ACC112 (cell line): Measurements from ENCODE around the gene ACADSB.

Experiments
- H2AFZ ChIP-seq: fragments of 200-600 bp; sonication (generic); one replicate; pipeline ENCODE4 v1.6.0; 2017; ENCODE audit warnings: antibody characterized with exemption, low read length; ENCODE audit not compliant: unreplicated experiment
- H3K27ac ChIP-seq: fragments of 200-600 bp; sonication (generic); 2 replicates; pipeline ENCODE4 v1.5.1; 2014; ENCODE audit warnings: low read depth, mild to moderate bottlenecking, antibody characterized with exemption, low read length, moderate library complexity
- H3K27me3 ChIP-seq: fragments of 200-600 bp; sonication (generic); 2 replicates; pipeline ENCODE4 v1.6.1; 2014; ENCODE audit warnings: mild to moderate bottlenecking, antibody characterized with exemption, low read length, moderate library complexity, mixed read lengths; ENCODE audit not compliant: insufficient read depth
- H3K36me3 ChIP-seq: fragments of 200-600 bp; sonication (generic); 2 replicates; pipeline ENCODE4 v1.6.1; 2016; ENCODE audit warnings: mild to moderate bottlenecking, antibody characterized with exemption, low read length, moderate library complexity, mixed read lengths; ENCODE audit not compliant: insufficient read depth
- H3K4me1 ChIP-seq: fragments of 200-600 bp; sonication (generic); one replicate; pipeline ENCODE4 v1.6.1; 2016; ENCODE audit warnings: low read length, mixed read lengths; ENCODE audit not compliant: insufficient read depth, unreplicated experiment, control insufficient read depth
- H3K4me3 ChIP-seq: fragments of 200-600 bp; sonication (generic); 2 replicates; pipeline ENCODE4 v1.5.1; 2014; ENCODE audit warnings: mild to moderate bottlenecking, low read depth, low read length
- H3K79me2 ChIP-seq: fragments of 200-600 bp; sonication (generic); one replicate; pipeline ENCODE4 v1.6.0; 2016; ENCODE audit warnings: low read length; ENCODE audit not compliant: control insufficient read depth, unreplicated experiment, insufficient read depth

ACADSB gene

DNA sequence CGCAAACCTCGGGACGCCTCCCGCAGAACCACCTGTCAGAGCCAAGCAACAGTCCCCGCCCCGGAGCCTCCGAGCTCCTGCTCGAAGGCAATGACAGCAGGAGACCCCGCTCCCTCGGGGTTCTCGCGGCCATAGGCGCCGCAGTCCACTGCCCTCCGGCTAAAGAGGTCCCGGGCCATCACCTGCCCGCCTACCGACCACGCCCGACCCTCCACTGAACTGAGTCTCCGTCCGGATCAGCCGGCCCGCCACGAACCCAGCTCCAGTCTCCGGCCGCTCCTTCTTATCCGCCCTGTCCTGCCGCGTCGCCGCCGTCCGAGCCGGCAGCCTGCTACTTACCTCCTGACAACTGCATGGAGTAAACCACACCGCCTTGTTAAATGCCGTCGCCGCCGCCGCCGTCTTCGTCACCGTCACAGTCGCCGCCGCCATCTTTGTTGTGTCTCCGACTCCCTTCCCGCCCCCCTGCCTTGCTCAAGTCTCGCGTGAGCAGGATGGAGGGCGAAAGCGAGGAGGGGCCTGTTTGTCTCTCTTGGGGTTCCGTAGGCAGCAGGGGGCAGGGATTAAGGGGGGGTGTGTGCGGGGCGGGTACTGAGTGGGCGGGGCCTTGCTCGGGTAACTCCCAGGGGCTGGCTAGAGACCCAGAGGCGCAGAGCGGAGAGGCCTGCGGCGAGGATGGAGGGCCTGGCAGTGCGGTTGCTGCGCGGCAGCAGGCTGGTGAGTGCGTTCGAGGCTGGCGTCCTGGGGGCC is at the start of gene ACADSB, which contains the start of gene IKZF5:
TSS of gene ACADSB (plus strand) at position 652 of the 750 bp plus-strand sequence. CDS start at position 676, 24 bp downstream.
TSS of gene IKZF5 (minus strand) at position 441 of the 750 bp plus-strand sequence. CDS start 10,170 bp downstream, outside the sequence.
- H3K4me1 ChIP-seq = peaks cover 4% of the 10 kb centered on the region
- peak within 1 kb of the TSS; percentile 83 for H3K4me3 ChIP-seq
- H3K36me3 ChIP-seq = no peaks in the 10 kb centered on the region
- H3K27me3 ChIP-seq = no peaks in the 10 kb centered on the region
- H2AFZ ChIP-seq = peak within 1 kb of the TSS; percentile 96
- peaks cover 48% of the 10 kb centered on the region for H3K79me2 ChIP-seq
- H3K27ac ChIP-seq = peak within 1 kb of the TSS; percentile 23; the same call in 1 of the 2 replicates

DNA sequence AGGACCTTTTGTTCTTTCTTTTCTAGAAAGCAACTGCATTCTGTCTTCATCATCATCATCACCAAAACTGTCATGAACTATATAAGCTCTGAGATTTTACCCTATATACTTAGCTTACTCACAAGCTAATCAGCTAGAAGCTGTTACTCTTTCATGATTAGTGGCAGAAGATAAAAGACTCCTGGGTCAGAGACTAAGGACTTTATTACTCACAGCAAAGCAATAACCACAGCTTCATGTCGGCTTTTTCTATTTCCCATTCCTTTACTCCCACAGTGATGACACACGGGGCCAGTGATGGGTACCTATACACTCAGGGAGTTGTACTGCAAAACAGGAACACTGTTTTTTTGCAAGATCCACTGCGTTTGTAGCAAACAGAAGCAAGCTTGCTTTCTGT is 46.4 kb upstream of the ACADSB start:
- Histone ChIP-seq H3K79me2 (peaks cover 29% of the 10 kb centered on the region), H3K4me1 (peaks cover 1% of the 10 kb centered on the region), H3K27me3 (no peaks in the 10 kb centered on the region)

DNA sequence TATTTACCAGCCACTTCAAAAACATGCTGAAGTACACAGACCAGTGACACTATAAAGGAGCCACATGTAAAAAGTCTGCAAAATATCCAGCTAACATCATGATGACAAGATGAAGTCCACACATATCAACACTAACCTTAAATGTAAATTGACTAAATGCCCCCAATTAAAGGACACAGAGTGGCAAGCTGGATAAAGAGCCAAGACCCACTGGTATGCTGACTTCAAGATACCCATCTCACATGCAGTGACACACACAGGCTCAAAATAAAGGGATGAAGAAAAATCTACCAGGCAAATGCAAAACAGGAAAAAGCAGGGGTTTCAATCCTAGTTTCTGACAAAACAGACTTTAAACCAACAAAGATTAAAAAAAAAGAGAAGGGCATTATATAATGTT is 41.9 kb upstream of the ACADSB start:
- Histone ChIP-seq H3K4me3 (no peak overlapping the region), H3K79me2 (no peaks in the 10 kb centered on the region), H2AFZ (no peak overlapping the region)

More for the DNA sequence above, 46.4 kb upstream of the ACADSB start:
- no peak overlapping the region for H3K27ac ChIP-seq
- H2AFZ ChIP-seq = no peak overlapping the region
- peaks cover 41% of the 10 kb centered on the region for H3K36me3 ChIP-seq
- no peak overlapping the region for H3K4me3 ChIP-seq

DNA sequence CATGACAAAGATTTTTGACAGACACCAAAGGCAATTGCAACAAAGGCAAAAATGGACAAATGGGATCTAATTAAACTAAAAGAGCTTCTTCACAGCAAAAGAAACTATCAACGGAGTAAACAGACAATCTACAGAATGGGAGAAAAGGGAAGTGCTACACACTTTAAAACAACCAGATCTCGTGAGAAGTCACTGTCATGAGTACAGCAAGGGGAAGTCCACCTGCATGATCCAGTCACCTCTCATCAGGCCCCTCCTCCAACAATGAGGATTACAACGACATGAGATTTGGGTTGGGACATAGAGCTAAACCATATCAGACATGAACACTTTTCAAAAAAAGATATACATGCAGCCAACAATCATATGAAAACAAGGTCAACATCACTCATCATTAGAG is 40.1 kb upstream of the ACADSB start:
- no peak overlapping the region for H3K4me3 ChIP-seq
- no peak overlapping the region for H2AFZ ChIP-seq
- no peaks in the 10 kb centered on the region for H3K79me2 ChIP-seq
- H3K27me3 ChIP-seq = no peaks in the 10 kb centered on the region
- no peak overlapping the region for H3K27ac ChIP-seq
- H3K4me1 ChIP-seq = no peaks in the 10 kb centered on the region
- H3K36me3 ChIP-seq = peaks cover 25% of the 10 kb centered on the region; the same call in 1 of the 2 replicates

More for the DNA sequence above, 41.9 kb upstream of the ACADSB start:
- Histone ChIP-seq H3K27me3 (no peaks in the 10 kb centered on the region), H3K27ac (no peak overlapping the region), H3K36me3 (peaks cover 41% of the 10 kb centered on the region), H3K4me1 (no peaks in the 10 kb centered on the region)

DNA sequence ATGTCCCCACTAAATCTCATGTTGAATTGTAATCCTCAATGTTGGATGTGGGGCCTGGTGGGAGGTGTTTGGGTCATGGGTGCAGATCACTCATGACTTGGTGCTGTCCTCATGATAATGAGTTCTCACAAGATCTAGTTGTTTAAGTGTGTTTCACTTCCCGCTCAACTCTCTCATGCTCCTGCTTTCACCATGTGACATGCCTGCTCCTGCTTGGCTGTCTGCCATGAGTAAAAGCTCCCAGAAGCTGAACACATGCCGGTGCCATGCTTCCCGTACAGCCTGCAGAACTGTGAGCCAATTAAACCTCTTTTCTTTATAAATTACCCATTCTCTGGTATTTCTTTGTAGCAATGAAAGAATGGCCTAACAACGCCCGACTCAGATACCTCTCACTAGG is 34.8 kb upstream of the ACADSB start:
- Histone ChIP-seq H3K27ac (no peak overlapping the region), H3K4me3 (no peak overlapping the region), H3K27me3 (no peaks in the 10 kb centered on the region)

DNA sequence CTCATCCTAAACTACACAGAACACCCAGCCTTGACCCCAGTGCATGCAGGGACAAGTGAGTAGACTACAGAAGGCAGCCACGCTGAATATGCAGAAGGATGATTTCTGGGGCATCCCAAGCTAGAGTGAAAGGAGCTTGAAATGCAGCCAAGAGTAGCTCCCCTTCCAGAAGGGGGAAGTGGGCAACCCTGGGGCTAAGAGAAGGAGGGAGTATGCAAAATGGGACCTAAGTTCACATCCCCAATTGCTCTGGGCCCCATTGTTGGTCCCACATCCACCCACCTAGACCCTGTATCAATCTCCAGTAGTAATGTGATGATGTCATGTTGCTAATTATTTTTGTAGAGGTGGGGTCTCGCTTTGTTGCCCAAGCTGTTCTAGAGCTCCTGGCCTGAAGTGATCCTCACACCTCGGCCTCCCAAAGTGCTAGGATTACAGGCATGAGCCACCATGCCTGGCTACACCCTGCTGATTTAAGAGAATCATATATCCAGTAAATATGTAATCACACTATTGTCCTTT is 34.2 kb upstream of the ACADSB start:
- Histone ChIP-seq H3K36me3 (no peaks in the 10 kb centered on the region), H3K27me3 (no peaks in the 10 kb centered on the region), H3K27ac (no peak overlapping the region), H2AFZ (no peak overlapping the region), H3K4me1 (no peaks in the 10 kb centered on the region), H3K4me3 (no peak overlapping the region), H3K79me2 (no peaks in the 10 kb centered on the region)

More for the DNA sequence above, 34.8 kb upstream of the ACADSB start:
- H3K4me1 ChIP-seq = no peaks in the 10 kb centered on the region
- no peaks in the 10 kb centered on the region for H3K36me3 ChIP-seq
- H3K79me2 ChIP-seq = no peaks in the 10 kb centered on the region
- H2AFZ ChIP-seq = no peak overlapping the region

DNA sequence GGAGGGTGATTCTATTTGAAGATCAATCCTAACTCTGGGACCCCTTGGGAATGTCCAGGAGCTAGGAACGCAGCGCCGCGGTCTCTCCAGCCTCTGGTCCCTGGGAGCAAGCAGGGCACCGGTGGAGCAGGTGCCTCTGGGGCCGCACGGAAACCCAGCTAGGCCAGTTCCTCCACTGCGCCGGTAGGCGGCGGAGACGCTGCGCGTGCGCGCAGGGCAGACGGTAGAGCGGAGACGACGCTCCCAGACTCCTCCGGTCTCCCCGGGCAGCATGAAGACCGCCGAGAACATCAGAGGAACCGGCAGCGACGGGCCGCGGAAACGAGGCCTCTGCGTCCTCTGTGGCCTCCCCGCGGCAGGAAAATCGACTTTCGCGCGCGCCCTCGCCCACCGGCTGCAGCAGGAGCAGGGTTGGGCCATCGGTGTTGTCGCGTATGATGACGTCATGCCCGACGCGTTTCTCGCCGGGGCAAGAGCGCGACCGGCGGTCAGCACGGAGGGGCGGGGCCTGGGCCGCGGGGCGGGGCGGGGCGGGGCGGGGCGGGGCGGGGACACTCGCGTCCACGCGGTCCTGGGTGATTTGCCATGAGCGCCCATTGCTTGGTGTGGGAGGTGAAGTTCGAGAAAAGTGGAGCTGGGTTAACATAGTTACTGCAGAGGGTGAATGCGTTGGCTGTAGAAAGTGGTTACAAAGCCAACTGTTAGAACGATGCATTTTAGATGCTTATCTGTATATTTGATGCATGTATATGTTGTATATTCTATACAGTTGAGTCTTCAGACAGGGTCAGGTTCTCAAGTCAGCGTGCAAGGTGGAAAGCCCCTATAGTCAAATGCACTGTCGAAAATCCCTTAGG is 28.4 kb upstream of the ACADSB start, which contains the start of gene PSTK:
TSS of gene PSTK (plus strand) at position 193 of the 857 bp plus-strand sequence. CDS start at position 272, 79 bp downstream.
- peak within 1 kb of the TSS; percentile 89 for H3K4me3 ChIP-seq
- no peaks in the 10 kb centered on the region for H3K4me1 ChIP-seq
- H2AFZ ChIP-seq = peak within 1 kb of the TSS; percentile 94
- peak within 1 kb of the TSS; percentile 74 for H3K27ac ChIP-seq
- H3K36me3 ChIP-seq = no peaks in the 10 kb centered on the region
- no peaks in the 10 kb centered on the region for H3K27me3 ChIP-seq
- H3K79me2 ChIP-seq = no peaks in the 10 kb centered on the region

DNA sequence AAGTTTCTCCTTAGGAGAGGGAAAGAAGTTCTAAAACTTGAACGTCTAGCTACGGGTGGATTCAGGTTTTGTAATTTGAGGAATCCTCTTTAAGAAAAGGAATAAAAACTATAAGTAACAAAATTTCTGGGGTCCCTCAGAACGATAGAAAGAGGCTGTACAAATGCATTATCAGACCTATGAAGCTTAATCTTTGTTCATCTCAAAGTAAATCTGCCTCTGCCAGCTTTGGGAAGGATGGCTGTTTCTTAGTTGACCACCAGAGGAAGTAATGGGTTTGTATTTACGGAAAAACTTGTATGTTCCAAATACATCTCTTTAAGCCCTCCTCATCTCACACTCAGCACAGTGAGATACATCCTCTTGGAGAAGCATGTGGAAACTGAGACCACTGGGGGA is 27.7 kb upstream of the ACADSB start:
- peak overlapping the region; percentile 89 for H3K4me3 ChIP-seq
- H2AFZ ChIP-seq = peak overlapping the region; percentile 94
- no peaks in the 10 kb centered on the region for H3K4me1 ChIP-seq
- no peak overlapping the region for H3K27ac ChIP-seq
- H3K27me3 ChIP-seq = no peaks in the 10 kb centered on the region
- no peaks in the 10 kb centered on the region for H3K79me2 ChIP-seq
- H3K36me3 ChIP-seq = no peaks in the 10 kb centered on the region

DNA sequence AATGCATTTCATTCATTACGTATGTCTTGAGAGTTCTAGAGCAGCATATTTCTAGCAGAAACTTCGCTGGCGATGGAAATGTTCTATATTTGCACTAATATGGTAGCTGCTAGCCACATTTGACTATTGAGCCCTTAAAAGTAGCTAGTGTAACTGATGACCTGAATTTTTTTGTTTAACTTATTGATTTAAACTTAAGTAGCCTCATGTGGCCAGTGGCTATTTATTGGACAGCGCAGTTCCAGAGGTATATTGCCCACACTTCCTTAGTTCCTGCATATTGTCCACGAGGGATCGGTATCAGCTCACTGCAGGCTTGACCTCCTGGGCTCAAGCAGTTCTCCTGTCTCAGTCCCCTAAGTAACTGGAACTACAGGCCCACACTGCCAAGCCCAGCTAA is 24.9 kb upstream of the ACADSB start:
- H2AFZ ChIP-seq = no peak overlapping the region
- no peak overlapping the region for H3K4me3 ChIP-seq
- H3K27me3 ChIP-seq = no peaks in the 10 kb centered on the region
- H3K36me3 ChIP-seq = no peaks in the 10 kb centered on the region
- no peak overlapping the region for H3K27ac ChIP-seq
- H3K4me1 ChIP-seq = no peaks in the 10 kb centered on the region
- H3K79me2 ChIP-seq = no peaks in the 10 kb centered on the region

DNA sequence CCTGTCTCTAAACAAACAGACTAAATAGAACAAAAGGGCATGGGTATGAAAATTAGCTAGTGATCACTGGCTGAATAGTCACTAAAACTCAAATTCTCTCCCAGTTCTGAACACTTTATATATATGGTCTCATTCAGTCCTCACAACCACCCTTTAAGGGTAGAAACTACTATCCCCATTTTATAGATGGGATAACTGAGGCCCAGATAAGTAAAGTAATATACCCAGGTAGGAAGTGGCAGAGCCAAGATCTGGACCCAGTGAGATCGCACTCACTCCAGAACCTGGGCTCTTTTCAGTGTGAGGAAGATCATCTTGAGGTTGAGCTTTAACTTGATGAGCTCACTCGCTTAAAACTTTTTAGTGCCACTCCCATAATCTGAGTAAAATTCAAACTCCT is 24.1 kb upstream of the ACADSB start:
- Histone ChIP-seq H3K4me1 (no peaks in the 10 kb centered on the region), H3K79me2 (no peaks in the 10 kb centered on the region), H3K36me3 (no peaks in the 10 kb centered on the region), H3K4me3 (no peak overlapping the region), H2AFZ (no peak overlapping the region), H3K27me3 (no peaks in the 10 kb centered on the region), H3K27ac (no peak overlapping the region)
